ENCODE results near the gene ASPA. TPM values are rescaled to one million over a fixed set of nuclear protein-coding genes. Genes with fewer than 3 reads are reported as not detected.
A peak's percentile ranks its signal among the peaks of the same experiment; 100 is the strongest.

The ASPA gene
- total and polyA plus RNA-seq, 2 of the 13 experiments (the other 11 are each of a cell fraction or from before 2014, with no cell fraction given): not detected

DNA sequence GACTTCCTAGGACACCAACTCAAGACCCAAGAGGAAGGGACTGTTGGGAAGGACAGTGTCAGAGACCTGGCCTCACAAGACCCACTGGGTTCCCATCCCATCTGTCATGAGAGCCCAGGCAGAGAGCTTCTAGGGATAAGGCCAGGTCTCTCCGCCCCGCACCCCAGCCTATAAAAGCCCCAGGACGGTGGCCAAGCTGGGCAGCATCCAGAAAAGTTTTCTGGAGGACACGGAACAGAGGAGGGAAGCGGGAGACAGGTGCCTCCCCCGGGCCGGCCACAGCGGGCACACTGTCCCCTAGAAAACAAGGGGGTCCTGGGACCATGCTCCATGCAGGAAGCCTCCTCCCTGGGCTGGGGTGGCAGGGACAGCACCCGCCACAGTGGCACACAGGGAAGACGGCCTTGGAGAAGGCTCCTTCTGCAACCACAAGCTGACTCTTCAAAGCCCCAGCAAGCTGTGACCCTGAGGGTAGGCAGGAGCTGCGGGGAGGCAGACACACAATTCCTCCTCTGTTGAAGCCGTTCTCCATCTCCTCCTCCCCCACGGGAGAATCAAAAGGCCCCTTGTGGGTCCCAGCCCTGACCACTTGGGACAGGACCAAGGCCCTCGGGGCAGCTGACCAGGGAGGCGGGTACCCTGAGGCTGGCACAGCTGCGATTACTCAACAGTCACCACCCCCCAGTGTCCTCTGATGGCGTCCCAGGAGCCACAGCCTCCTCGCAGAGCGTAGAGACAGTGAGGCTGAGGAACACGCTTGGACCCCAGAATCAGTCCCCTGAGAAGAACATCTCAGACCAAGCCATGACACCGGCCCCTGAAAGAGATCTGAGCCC is 55.7 kb downstream of the ASPA start:
- H3K9me3 ChIP-seq (ENCODE audit: low read length): no peaks in the 10 kb centered on the region
- H3K79me2 ChIP-seq (ENCODE audit: insufficient read depth, low read length): no peaks in the 10 kb centered on the region
- ChIA-PET CTCF (ENCODE audit: low intra/inter-chr PET ratio, low total read pairs) (no interaction called here), POLR2A (no interaction called here)
- no peak overlapping the region for H3K9ac ChIP-seq (ENCODE audit: insufficient read depth, low read depth, low read length)
- WGBS (ENCODE audit: low lambda C conversion rate): 71% methylated on average over 10 of the region's 21 CpGs
- no peak overlapping the region for H3K4me2 ChIP-seq (ENCODE audit: low read depth, low read length)
- peak; percentile 96 for TF ChIP-seq HNRNPL (IDR thresholded peaks at IDR 0.05; ENCODE audit: low read depth, low read length)
- TF ChIP-seq TP53 (CRISPR knock-in tag; conservative IDR thresholded peaks at IDR 0.05): no peak
- TF ChIP-seq HNF4A (CRISPR knock-in tag; IDR thresholded peaks at IDR 0.05): no peak
- TF ChIP-seq RARG (CRISPR knock-in tag; IDR thresholded peaks at IDR 0.05; ENCODE audit: low read depth): no peak
- TF ChIP-seq ZMYM2 (CRISPR knock-in tag; IDR thresholded peaks at IDR 0.05): no peak
- TF ChIP-seq, protein P1, sequence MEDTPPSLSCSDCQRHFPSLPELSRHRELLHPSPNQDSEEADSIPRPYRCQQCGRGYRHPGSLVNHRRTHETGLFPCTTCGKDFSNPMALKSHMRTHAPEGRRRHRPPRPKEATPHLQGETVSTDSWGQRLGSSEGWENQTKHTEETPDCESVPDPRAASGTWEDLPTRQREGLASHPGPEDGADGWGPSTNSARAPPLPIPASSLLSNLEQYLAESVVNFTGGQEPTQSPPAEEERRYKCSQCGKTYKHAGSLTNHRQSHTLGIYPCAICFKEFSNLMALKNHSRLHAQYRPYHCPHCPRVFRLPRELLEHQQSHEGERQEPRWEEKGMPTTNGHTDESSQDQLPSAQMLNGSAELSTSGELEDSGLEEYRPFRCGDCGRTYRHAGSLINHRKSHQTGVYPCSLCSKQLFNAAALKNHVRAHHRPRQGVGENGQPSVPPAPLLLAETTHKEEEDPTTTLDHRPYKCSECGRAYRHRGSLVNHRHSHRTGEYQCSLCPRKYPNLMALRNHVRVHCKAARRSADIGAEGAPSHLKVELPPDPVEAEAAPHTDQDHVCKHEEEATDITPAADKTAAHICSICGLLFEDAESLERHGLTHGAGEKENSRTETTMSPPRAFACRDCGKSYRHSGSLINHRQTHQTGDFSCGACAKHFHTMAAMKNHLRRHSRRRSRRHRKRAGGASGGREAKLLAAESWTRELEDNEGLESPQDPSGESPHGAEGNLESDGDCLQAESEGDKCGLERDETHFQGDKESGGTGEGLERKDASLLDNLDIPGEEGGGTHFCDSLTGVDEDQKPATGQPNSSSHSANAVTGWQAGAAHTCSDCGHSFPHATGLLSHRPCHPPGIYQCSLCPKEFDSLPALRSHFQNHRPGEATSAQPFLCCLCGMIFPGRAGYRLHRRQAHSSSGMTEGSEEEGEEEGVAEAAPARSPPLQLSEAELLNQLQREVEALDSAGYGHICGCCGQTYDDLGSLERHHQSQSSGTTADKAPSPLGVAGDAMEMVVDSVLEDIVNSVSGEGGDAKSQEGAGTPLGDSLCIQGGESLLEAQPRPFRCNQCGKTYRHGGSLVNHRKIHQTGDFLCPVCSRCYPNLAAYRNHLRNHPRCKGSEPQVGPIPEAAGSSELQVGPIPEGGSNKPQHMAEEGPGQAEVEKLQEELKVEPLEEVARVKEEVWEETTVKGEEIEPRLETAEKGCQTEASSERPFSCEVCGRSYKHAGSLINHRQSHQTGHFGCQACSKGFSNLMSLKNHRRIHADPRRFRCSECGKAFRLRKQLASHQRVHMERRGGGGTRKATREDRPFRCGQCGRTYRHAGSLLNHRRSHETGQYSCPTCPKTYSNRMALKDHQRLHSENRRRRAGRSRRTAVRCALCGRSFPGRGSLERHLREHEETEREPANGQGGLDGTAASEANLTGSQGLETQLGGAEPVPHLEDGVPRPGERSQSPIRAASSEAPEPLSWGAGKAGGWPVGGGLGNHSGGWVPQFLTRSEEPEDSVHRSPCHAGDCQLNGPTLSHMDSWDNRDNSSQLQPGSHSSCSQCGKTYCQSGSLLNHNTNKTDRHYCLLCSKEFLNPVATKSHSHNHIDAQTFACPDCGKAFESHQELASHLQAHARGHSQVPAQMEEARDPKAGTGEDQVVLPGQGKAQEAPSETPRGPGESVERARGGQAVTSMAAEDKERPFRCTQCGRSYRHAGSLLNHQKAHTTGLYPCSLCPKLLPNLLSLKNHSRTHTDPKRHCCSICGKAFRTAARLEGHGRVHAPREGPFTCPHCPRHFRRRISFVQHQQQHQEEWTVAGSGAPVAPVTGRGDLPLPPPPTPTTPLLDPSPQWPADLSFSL (CRISPR knock-in tag; IDR thresholded peaks at IDR 0.05): no peak
- no peak for TF ChIP-seq TEF (CRISPR knock-in tag; IDR thresholded peaks at IDR 0.05)
- no peak for TF ChIP-seq ZBTB1 (CRISPR knock-in tag; IDR thresholded peaks at IDR 0.05; ENCODE audit: borderline replicate concordance)
- no peak for TF ChIP-seq ZNF710 (CRISPR knock-in tag; IDR thresholded peaks at IDR 0.05; ENCODE audit: borderline replicate concordance)
- no peak for TF ChIP-seq ZEB1 (IDR thresholded peaks at IDR 0.05; ENCODE audit: insufficient replicate concordance, low read depth)
- TF ChIP-seq XRCC5 (optimal IDR thresholded peaks at IDR 0.05; ENCODE audit: low read length): peak; percentile 10
- no peak for TF ChIP-seq KDM3A (CRISPR knock-in tag; IDR thresholded peaks at IDR 0.05; ENCODE audit: low read depth)
- no peak for TF ChIP-seq PHB2 (IDR thresholded peaks at IDR 0.05; ENCODE audit: partially characterized antibody)
- H3K36me3 ChIP-seq (replicated peaks in 1 of 2; ENCODE audit: control insufficient read depth in 1 of 2, insufficient read depth in 2 of 2, low read length in 2 of 2): no peaks in the 10 kb centered on the region
- H4K20me1 ChIP-seq (ENCODE audit: insufficient read depth, low read length): no peaks in the 10 kb centered on the region
- intact Hi-C loops (cut with micrococcal nuclease; ENCODE audit: unreplicated experiment): loop anchor here (5.0 kb wide), 1 partner anchor 59 kb away; the partner anchor contains the start of gene SPATA22
- no peak overlapping the region for H3K27ac ChIP-seq (ENCODE audit: extremely low read length, insufficient read depth, low read length)
- no peak overlapping the region for H3K4me3 ChIP-seq (replicated peaks in 1 of 3; ENCODE audit: insufficient read depth in 1 of 3, low read depth in 2 of 3, low read length in 3 of 3)
- FAIRE-seq (no peak), ATAC-seq (no peak), DNase-seq (ENCODE audit: low spot score) (no peak)
- BruUV-seq (replicated peaks): no TSS peak
- H3K4me1 ChIP-seq (ENCODE audit: insufficient read depth, low read length): peaks cover 43% of the 10 kb centered on the region
- no peaks in the 10 kb centered on the region for H3K27me3 ChIP-seq (ENCODE audit: control insufficient read depth in 1 of 2, insufficient read depth in 2 of 2, low read length in 2 of 2)
- no peak overlapping the region for H2AFZ ChIP-seq (ENCODE audit: low read length)
- in situ Hi-C loops (cut with HindIII; ENCODE audit: extremely low pct_ligation_motif_present, low pct_unique_long_range_greater_than_20kb): no loop called here
